Measurements from ENCODE around the gene RASAL3. TPM values are rescaled to one million over a fixed set of nuclear protein-coding genes. Genes with fewer than 3 reads are reported as not detected.

The RASAL3 gene
- total and polyA plus RNA-seq, 5 donors: 0.66 to 2.5 (median 0.97) TPM

DNA sequence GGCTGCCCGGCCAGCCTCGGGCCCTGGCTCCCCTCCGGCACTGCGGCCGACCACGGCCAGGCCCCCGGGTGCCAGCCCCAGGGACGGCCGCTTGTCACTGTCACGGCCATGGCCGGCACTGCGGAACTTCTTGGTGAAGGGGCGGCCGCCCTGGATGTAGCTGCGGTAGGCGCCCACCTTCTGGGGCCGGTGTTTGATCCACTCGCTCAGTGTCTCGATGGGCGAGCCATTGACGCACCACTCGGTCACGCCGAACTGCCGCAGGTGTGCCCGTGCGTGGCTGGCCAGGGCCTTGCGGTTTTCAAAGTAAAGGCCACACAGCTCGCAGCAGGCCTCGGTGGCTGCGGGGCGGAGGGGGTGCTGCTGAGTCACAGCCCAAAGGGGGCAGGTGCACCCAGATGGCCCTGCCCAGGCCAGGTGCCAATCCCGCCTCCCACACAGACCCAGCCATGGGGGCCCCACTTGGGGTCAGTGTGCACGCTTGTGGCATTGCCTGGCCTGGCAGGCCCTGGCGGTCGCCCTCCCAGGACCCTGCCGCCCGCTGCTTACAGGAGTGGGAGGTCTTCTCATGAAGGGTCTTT lies 39.6 kb downstream of the RASAL3 start:
- no peak overlapping the region for H3K27ac ChIP-seq (ENCODE audit: low read length)
- H3K9me3 ChIP-seq (ENCODE audit: control insufficient read depth, low read length): no peaks in the 10 kb centered on the region
- peaks cover 1% of the 10 kb centered on the region for H3K4me1 ChIP-seq (ENCODE audit: control insufficient read depth, insufficient read depth, low read length)
- ATAC-seq: no peak
- no peaks in the 10 kb centered on the region for H3K27me3 ChIP-seq (ENCODE audit: control insufficient read depth, insufficient read depth)
- WGBS: 97% methylated on average over 38 of the region's 38 CpGs
- DNase-seq: peak in 2 of 3 donors; percentile 47 to 59
- intact Hi-C loops (cut with DNase I): no loop called here
- no peak overlapping the region for H3K4me3 ChIP-seq (ENCODE audit: low read length)

DNA sequence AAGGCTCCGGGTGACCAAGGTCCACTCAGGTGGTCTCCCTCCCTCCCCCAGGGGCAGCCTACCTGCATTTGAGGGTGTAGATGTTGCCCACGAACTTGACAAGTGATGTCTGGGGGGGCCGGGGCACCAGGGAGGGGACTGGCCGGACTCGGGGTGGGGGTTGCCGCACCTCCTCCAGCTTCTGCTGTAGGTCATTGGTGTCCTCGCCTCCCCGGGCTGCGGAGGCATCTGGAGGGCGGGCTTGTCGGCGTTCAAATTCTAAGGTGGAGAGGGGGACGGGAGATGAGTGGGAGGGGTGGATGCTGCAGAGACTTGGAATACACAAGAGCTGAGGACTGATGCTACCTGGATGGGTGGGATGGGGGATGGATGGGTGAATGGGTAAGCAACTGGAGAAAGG lies 40.2 kb downstream of the RASAL3 start:
- DNase-seq: peak in 2 of 3 donors; percentile 49 to 57
- WGBS: 96% methylated on average over 13 of the region's 13 CpGs
- ATAC-seq: no peak
- Histone ChIP-seq H3K9me3 (ENCODE audit: control insufficient read depth, low read length) (no peaks in the 10 kb centered on the region), H3K27ac (ENCODE audit: low read length) (no peak overlapping the region), H3K27me3 (ENCODE audit: control insufficient read depth, insufficient read depth) (no peaks in the 10 kb centered on the region), H3K4me3 (ENCODE audit: low read length) (no peak overlapping the region), H3K4me1 (ENCODE audit: control insufficient read depth, insufficient read depth, low read length) (peaks cover 1% of the 10 kb centered on the region)
- intact Hi-C loops (cut with DNase I): no loop called here

DNA sequence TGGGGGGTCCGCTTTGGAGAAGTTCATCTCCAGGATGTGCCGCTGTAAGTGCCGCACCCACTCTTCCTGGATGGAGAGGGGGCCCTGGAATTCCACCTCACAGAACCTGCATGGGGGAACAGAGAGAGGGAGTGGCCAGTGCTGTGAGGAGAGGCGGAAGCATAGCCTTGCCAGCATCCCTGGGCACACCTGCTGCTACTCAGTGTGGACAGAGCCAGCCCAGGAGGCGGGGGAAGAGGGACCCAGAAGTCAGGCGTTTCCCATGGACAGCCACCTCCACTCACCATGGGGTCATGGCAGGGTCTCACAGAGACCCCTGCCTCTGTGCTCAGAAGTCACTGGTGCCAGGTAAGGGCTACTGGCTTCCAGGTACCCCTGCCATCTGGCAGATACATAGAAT lies 41.2 kb downstream of the RASAL3 start:
- H3K4me3 ChIP-seq (ENCODE audit: low read length): no peak overlapping the region
- no peaks in the 10 kb centered on the region for H3K9me3 ChIP-seq (ENCODE audit: control insufficient read depth, low read length)
- ATAC-seq (no peak), DNase-seq (peak in 2 of 3 donors; percentile 20 to 45)
- H3K27ac ChIP-seq (ENCODE audit: low read length): no peak overlapping the region
- peaks cover 1% of the 10 kb centered on the region for H3K4me1 ChIP-seq (ENCODE audit: control insufficient read depth, insufficient read depth, low read length)
- 99% methylated on average over 6 of the region's 6 CpGs for WGBS
- intact Hi-C loops (cut with DNase I): no loop called here
- no peaks in the 10 kb centered on the region for H3K27me3 ChIP-seq (ENCODE audit: control insufficient read depth, insufficient read depth)

DNA sequence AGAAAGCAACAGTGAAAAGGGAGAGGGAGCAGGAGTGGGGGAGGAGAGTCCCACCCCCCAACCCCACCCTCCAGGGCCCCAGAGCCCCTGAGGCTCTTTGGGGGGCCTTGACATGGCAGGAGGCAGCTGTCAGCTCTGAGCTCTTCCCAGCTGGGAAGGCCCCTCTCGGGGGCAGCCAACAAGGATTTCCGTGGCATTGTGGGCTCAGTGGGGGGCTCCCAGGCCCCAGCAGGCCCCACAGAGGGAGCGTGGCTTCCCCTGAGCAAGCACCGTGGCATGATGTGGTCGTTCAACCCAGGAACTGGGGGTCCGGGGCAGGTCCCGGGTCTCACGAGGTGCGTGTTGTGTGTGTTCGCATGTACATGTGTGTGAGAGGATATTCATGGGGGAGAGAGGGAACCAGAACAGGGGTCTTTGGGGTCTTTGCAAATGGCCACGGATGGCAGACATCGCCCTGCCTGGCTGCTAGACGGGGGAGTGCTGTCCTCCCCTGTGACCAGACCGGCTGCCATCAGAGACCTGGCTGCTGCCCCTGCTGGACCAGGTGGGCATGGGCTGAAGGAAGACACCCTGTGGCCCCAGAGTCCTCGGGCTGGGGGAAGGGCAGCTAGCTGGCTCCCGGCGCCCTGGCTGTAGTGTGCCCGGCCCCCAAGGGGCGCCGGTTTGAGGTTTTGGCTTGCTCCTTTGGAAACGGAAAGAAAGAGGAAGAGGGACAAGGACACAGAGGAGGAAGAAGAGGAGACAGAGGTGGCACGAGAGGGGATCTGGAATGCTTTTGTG lies 41.9 kb downstream of the RASAL3 start:
- peak in 2 of 3 donors; percentile 48 to 58 for DNase-seq
- WGBS: 88% methylated on average over 22 of the region's 22 CpGs
- intact Hi-C loops (cut with DNase I): no loop called here

DNA sequence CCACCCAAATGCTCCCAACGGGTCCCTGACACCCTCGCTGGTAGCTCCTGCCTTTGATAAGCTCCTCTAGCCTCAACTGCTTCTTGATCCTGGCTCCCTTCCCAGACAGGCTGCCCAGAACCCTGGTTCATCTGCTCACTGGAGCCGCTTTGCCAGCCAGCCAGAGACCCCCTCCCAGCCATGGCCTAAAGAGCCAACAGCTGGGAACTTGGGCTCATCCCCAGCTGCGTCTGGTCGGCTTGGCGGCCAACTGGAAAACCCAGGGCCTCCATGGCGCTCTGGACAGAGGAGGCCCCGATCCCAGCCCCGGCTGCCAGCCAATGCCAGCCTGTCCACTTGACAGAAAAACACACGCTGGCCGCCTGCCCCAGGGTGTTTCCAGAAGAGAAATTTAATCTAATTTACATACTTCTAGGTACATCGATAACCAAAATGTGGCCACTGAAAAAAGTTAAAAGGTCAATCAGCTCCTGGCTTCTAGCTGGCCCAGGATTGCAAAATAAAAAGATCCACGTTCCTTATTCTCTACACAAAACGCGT lies 42.6 kb downstream of the RASAL3 start:
- Histone ChIP-seq H3K4me1 (ENCODE audit: control insufficient read depth, insufficient read depth, low read length) (peaks cover 7% of the 10 kb centered on the region), H3K27me3 (ENCODE audit: control insufficient read depth, insufficient read depth) (no peaks in the 10 kb centered on the region), H3K4me3 (ENCODE audit: low read length) (no peak overlapping the region), H3K9me3 (ENCODE audit: control insufficient read depth, low read length) (no peaks in the 10 kb centered on the region), H3K27ac (ENCODE audit: low read length) (peak overlapping the region; percentile 29)
- DNase-seq: peak; percentile 49 to 86 (median 85)
- WGBS: 51% methylated on average over 15 of the region's 15 CpGs
- ATAC-seq: peak in 1 of 2 donors; percentile 1
- intact Hi-C loops (cut with DNase I): no loop called here

More for the DNA sequence above, 41.9 kb downstream of the RASAL3 start:
- Histone ChIP-seq H3K27me3 (ENCODE audit: control insufficient read depth, insufficient read depth) (no peaks in the 10 kb centered on the region), H3K9me3 (ENCODE audit: control insufficient read depth, low read length) (no peaks in the 10 kb centered on the region), H3K4me3 (ENCODE audit: low read length) (no peak overlapping the region), H3K27ac (ENCODE audit: low read length) (no peak overlapping the region), H3K4me1 (ENCODE audit: control insufficient read depth, insufficient read depth, low read length) (peaks cover 4% of the 10 kb centered on the region)
- ATAC-seq: no peak

DNA sequence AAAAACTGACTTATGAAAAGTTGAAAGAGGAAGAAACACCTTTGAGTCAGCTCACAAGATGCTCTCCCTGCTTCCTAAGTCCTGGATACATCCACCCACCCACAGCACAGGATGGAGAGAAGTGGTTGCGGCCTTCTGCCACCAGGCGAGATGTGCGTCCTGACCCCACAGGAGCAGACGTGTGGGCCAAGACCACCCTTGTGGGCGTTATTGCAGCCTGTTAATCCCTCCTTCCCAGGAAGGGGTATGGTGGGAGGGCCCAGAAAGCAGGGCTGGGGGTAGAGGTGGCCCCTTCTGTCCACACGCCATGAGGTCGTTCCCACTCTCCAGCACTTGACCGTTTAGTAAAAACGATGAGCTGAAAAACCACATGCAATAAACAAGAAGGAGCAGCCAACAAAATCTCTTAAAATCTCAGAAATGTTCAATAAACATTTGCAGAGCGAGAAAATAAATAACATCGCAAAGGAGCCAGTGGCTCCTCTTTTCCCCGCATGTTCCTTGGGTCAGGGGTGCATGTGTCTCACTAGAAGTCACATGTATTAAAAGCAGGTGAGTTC lies 43.1 kb downstream of the RASAL3 start:
- Histone ChIP-seq H3K27ac (ENCODE audit: low read length) (peak overlapping the region; percentile 29), H3K4me3 (ENCODE audit: low read length) (no peak overlapping the region), H3K4me1 (ENCODE audit: control insufficient read depth, insufficient read depth, low read length) (peaks cover 7% of the 10 kb centered on the region), H3K9me3 (ENCODE audit: control insufficient read depth, low read length) (no peaks in the 10 kb centered on the region), H3K27me3 (ENCODE audit: control insufficient read depth, insufficient read depth) (no peaks in the 10 kb centered on the region)
- intact Hi-C loops (cut with DNase I): no loop called here
- 69% methylated on average over 12 of the region's 12 CpGs for WGBS
- ATAC-seq (no peak), DNase-seq (peak in 2 of 3 donors; percentile 29 to 43)

DNA sequence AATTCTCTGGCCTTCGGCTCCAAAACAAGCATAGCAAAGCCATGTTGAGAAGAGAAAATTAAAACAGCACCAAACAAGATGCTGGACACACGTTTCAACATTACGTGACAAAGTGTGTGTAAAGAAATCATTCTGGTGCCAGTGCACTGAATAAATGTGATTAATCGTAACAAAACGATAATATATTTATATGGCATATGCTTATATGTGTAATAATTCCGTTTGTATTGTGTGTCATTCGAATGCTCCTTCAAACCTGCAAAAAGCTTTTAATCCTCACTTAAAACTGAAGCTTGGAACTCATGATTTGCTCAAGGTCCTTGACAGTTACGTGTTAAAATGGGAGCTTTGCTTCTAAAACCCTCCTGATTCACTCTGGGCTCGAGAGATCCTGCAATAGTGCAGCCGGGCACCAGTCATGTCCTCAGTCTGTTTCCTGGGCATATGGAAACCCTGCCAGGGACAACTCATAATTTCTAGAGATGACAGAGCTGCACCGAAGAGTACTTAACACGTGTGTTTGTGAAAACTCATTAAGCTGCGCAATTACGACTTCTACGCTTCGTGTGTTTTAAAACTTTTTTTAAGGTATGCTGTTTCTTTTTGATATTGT lies 44.8 kb downstream of the RASAL3 start:
- intact Hi-C loops (cut with DNase I): no loop called here
- H3K27ac ChIP-seq (ENCODE audit: low read length): no peak overlapping the region
- peak overlapping the region; percentile 52 for H3K4me3 ChIP-seq (ENCODE audit: low read length)
- WGBS: 28% methylated on average over 16 of the region's 16 CpGs
- no peak for ATAC-seq
- H3K27me3 ChIP-seq (ENCODE audit: control insufficient read depth, insufficient read depth): no peaks in the 10 kb centered on the region
- DNase-seq: no peak
- H3K9me3 ChIP-seq (ENCODE audit: control insufficient read depth, low read length): no peaks in the 10 kb centered on the region
- H3K4me1 ChIP-seq (ENCODE audit: control insufficient read depth, insufficient read depth, low read length): peaks cover 10% of the 10 kb centered on the region

DNA sequence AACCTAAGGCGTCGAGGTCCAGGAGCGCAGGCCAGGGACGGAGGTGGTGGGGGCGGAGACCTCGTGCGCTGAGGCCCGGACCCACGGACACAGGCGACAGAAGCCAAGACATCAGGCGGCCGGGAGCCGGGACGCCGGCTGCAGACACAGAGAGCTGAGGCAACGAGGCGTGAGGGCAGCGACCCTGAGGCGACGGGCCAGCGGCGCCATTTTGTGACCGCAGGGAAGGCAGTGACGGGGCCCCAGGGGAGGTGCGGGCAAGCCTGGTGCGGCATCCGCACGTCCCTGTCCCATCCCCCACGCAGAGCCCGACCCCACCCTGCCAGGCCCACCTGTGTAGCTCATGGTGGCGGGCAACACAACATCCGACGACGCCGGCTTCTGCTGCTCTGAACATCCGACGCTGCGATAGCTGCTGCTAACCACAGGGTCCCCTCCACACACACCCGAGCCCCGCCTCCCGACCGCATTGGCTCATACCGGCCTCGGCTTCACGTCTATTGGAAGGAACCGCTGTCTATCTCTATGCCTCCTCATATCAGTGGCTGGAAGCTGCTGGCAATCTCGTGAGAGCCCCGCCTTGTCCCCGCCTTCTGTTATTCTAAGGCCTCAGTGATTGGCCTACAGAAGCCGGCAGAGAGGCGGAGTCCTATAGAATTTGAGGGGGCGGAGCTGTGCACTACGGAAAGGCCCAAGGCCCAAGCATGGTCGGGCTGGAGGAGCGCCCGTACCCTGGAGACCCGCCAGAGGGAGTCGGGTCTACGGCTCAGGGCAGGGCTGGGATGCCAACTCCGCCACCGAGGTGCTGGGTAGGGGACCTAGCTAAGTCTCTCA lies 45.5 kb downstream of the RASAL3 start, which contains the start of gene AKAP8L:
Gene AKAP8L, minus strand, starts transcription at position 410 of the 834 bp plus-strand sequence. Its CDS starts 65 bp downstream, at position 345.
- peak within 1 kb of the TSS; percentile 70 for H3K4me3 ChIP-seq (ENCODE audit: low read length)
- intact Hi-C loops (cut with DNase I): no loop called here
- peaks cover 10% of the 10 kb centered on the region for H3K4me1 ChIP-seq (ENCODE audit: control insufficient read depth, insufficient read depth, low read length)
- WGBS: under 1% methylated on average over 61 of the region's 61 CpGs
- no peaks in the 10 kb centered on the region for H3K27me3 ChIP-seq (ENCODE audit: control insufficient read depth, insufficient read depth)
- DNase-seq: peak; percentile 99 to 100 (median 99)
- ATAC-seq: peak; percentile 97
- no peaks in the 10 kb centered on the region for H3K9me3 ChIP-seq (ENCODE audit: control insufficient read depth, low read length)
- peak within 1 kb of the TSS; percentile 78 for H3K27ac ChIP-seq (ENCODE audit: low read length)

DNA sequence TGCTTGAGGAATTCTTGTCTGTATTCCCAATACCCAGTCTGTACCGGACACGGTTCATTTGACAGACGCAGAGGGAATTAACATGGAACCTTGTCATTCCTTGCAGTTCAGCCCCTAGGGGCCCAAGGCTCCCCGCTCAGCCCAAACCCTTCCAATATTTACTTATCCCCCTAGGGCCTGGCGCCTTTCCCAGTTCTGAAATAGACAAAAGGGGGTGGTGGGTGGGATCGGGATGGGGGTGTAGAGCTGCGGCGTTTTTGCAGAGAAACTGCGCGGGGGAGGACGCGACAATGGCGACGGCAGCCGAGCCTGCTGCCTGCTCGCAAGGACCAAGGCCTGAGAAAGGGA lies 46.1 kb downstream of the RASAL3 start:
- H3K4me3 ChIP-seq (ENCODE audit: low read length): peak overlapping the region; percentile 70
- H3K27ac ChIP-seq (ENCODE audit: low read length): peak overlapping the region; percentile 78
- DNase-seq (peak in 1 of 3 donors; percentile 75), ATAC-seq (peak in 1 of 2 donors; percentile 1)
- H3K9me3 ChIP-seq (ENCODE audit: control insufficient read depth, low read length): no peaks in the 10 kb centered on the region
- H3K4me1 ChIP-seq (ENCODE audit: control insufficient read depth, insufficient read depth, low read length): peaks cover 10% of the 10 kb centered on the region
- H3K27me3 ChIP-seq (ENCODE audit: control insufficient read depth, insufficient read depth): no peaks in the 10 kb centered on the region
- under 1% methylated on average over 16 of the region's 16 CpGs for WGBS
- intact Hi-C loops (cut with DNase I): no loop called here

DNA sequence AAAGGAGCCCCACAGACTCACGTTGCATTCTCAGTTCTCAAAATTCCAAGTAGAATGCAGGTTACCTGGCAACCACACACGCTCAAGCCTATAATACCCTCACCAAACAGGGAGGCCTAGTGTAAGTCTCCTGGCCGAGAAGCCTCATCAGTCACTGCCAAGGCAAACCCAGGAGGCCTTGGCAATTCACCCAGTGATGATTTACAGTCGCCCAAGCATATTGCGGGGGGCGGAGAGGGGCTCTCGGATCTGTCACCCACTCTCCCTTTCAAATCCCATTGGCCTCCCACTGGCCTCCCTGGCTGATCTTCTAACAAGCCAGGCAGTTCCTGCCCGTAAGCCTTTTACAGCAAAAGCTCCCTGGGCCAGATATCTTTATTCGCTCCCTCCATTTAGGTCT lies 46.6 kb downstream of the RASAL3 start:
- 4% methylated on average over 9 of the region's 9 CpGs for WGBS
- ATAC-seq (no peak), DNase-seq (peak in 1 of 3 donors; percentile 34)
- Histone ChIP-seq H3K9me3 (ENCODE audit: control insufficient read depth, low read length) (no peaks in the 10 kb centered on the region), H3K4me1 (ENCODE audit: control insufficient read depth, insufficient read depth, low read length) (peaks cover 12% of the 10 kb centered on the region), H3K4me3 (ENCODE audit: low read length) (peak overlapping the region; percentile 70), H3K27me3 (ENCODE audit: control insufficient read depth, insufficient read depth) (no peaks in the 10 kb centered on the region), H3K27ac (ENCODE audit: low read length) (peak overlapping the region; percentile 78)
- intact Hi-C loops (cut with DNase I): no loop called here

All from right cardiac atrium (tissue), 5 donors.